Neural progenitor cell (in vitro differentiated cells): ENCODE data around the gene RCAN3. TPM values are rescaled to one million over a fixed set of nuclear protein-coding genes. Genes with fewer than 3 reads are reported as not detected.

ENCODE experiments used
- DNase-seq: peaks from one replicate; pipeline ENCODE4 v3.0.0-alpha.2; 2016; ENCODE audit warnings: low spot score
- H2AFZ ChIP-seq: fragments of 200-600 bp; sonication (generic); replicated peaks from 2 replicates; pipeline ENCODE4 v1.6.1; 2016; ENCODE audit warnings: antibody characterized with exemption
- H3F3A ChIP-seq: fragments of 200-600 bp; sonication (generic); 2 replicates; pipeline ENCODE4 v1.6.1; 2016; ENCODE audit warnings: antibody characterized with exemption, low read depth
- H3K27ac ChIP-seq: fragments of 200-600 bp; sonication (generic); 2 replicates; pipeline ENCODE4 v1.5.1; 2016; ENCODE audit warnings: mild to moderate bottlenecking
- H3K27me3 ChIP-seq: fragments of 200-600 bp; sonication (generic); 2 replicates; pipeline ENCODE4 v1.6.1; 2016; ENCODE audit warnings: mild to moderate bottlenecking, moderate library complexity
- H3K36me3 ChIP-seq: fragments of 200-600 bp; sonication (generic); 2 replicates; pipeline ENCODE4 v1.5.1; 2016
- H3K4me1 ChIP-seq: fragments of 200-600 bp; sonication (generic); 2 replicates; pipeline ENCODE4 v1.6.1; 2016; ENCODE audit warnings: mixed run types
- H3K4me2 ChIP-seq: fragments of 200-600 bp; sonication (generic); 2 replicates; pipeline ENCODE4 v1.6.1; 2016
- H3K4me3 ChIP-seq: fragments of 200-600 bp; sonication (generic); 2 replicates; pipeline ENCODE4 v1.5.1; 2016
- H3K79me2 ChIP-seq: fragments of 200-600 bp; sonication (generic); 2 replicates; pipeline ENCODE4 v1.6.1; 2016; ENCODE audit warnings: low read depth
- H3K9ac ChIP-seq: fragments of 200-600 bp; sonication (generic); 2 replicates; pipeline ENCODE4 v1.6.1; 2016
- H3K9me3 ChIP-seq: fragments of 200-600 bp; sonication (generic); 2 replicates; pipeline ENCODE4 v1.5.1; 2016; ENCODE audit warnings: low read depth
- H4K20me1 ChIP-seq: fragments of 200-600 bp; sonication (generic); 2 replicates; pipeline ENCODE4 v1.6.1; 2016; ENCODE audit warnings: low read depth
- H3K27ac Mint-ChIP-seq: 3 replicates; pipeline ENCODE4 v1.8.0; 2021; ENCODE audit warnings: mixed read lengths
- H3K27me3 Mint-ChIP-seq: 2 replicates; pipeline ENCODE4 v1.8.0; 2022; ENCODE audit warnings: low read depth, mild to moderate bottlenecking, inconsistent platforms, moderate library complexity, mixed read lengths; ENCODE audit not compliant: insufficient read depth
- H3K36me3 Mint-ChIP-seq: 3 replicates; pipeline ENCODE4 v1.8.0; 2021; ENCODE audit warnings: mixed read lengths
- H3K4me1 Mint-ChIP-seq: 3 replicates; pipeline ENCODE4 v1.8.0; 2021; ENCODE audit warnings: mixed read lengths
- H3K4me3 Mint-ChIP-seq: 3 replicates; pipeline ENCODE4 v1.8.0; 2021; ENCODE audit warnings: mild to moderate bottlenecking, moderate library complexity, mixed read lengths
- H3K9me3 Mint-ChIP-seq: 3 replicates; pipeline ENCODE4 v1.8.0; 2020; ENCODE audit warnings: mixed read lengths
- CTCF ChIP-seq: fragments of 200-600 bp; sonication (generic); IDR thresholded peaks from 2 replicates; pipeline ENCODE4 v1.5.1; 2017; ENCODE audit warnings: antibody characterized with exemption, mild to moderate bottlenecking
- EZH2 ChIP-seq: fragments of 200-600 bp; sonication (generic); IDR thresholded peaks from 2 replicates; pipeline ENCODE4 v1.6.1; 2017; ENCODE audit warnings: antibody characterized with exemption, mild to moderate bottlenecking, moderate library complexity
- EZH2phosphoT487 ChIP-seq: fragments of 200-600 bp; sonication (generic); IDR thresholded peaks from 2 replicates; pipeline ENCODE4 v1.6.1; 2017; ENCODE audit warnings: antibody characterized with exemption
- total RNA-seq: library from RNA; depleted of rRNA; stranded (reverse); fragments of >200 nt; gene quantifications from 2 replicates; pipeline ENCODE4 v1.2.3, GENCODE V29; 2015; ENCODE audit warnings: low replicate concordance

The RCAN3 gene
- total RNA-seq, 1 donor from 2014 or later = 9.3 TPM

GRCh38 chr1:24474193-24474592, 28.4 kb upstream of the RCAN3 start:
- Histone ChIP-seq H3K4me2 (no peak overlapping the region), H3K79me2 (no peaks in the 10 kb centered on the region), H3K36me3 (no peaks in the 10 kb centered on the region), H3K27me3 (no peaks in the 10 kb centered on the region), H4K20me1 (no peaks in the 10 kb centered on the region), H2AFZ (no peak overlapping the region), H3K27ac (no peak overlapping the region), H3K4me3 (no peak overlapping the region), H3K4me1 (no peaks in the 10 kb centered on the region), H3K9ac (no peak overlapping the region), H3K9me3 (no peaks in the 10 kb centered on the region), H3F3A (no peaks in the 10 kb centered on the region)
- no peak overlapping the region for H3K27ac Mint-ChIP-seq
- TF ChIP-seq EZH2 = no peak
- no peak for TF ChIP-seq EZH2phosphoT487
- TF ChIP-seq CTCF = no peak
- no peak overlapping the region for H3K4me3 Mint-ChIP-seq
- no peak for DNase-seq
- H3K9me3 Mint-ChIP-seq = peaks cover 3% of the 10 kb centered on the region
- peaks cover 4% of the 10 kb centered on the region for H3K4me1 Mint-ChIP-seq
- no peaks in the 10 kb centered on the region for H3K36me3 Mint-ChIP-seq
- no peaks in the 10 kb centered on the region for H3K27me3 Mint-ChIP-seq

- Mint-ChIP-seq H3K9me3 (peaks cover 3% of the 10 kb centered on the region), H3K27me3 (peaks cover 3% of the 10 kb centered on the region), H3K4me3 (no peak overlapping the region), H3K36me3 (no peaks in the 10 kb centered on the region), H3K4me1 (no peaks in the 10 kb centered on the region), H3K27ac (no peak overlapping the region)
- TF ChIP-seq EZH2 (no peak), EZH2phosphoT487 (no peak), CTCF (no peak)
- Histone ChIP-seq H3K4me3 (no peak overlapping the region), H4K20me1 (no peaks in the 10 kb centered on the region), H3K9me3 (no peaks in the 10 kb centered on the region), H3K79me2 (no peaks in the 10 kb centered on the region), H3K9ac (no peak overlapping the region), H3K27ac (no peak overlapping the region), H3K4me1 (no peaks in the 10 kb centered on the region), H3F3A (no peaks in the 10 kb centered on the region), H3K27me3 (no peaks in the 10 kb centered on the region), H3K4me2 (no peak overlapping the region), H3K36me3 (no peaks in the 10 kb centered on the region), H2AFZ (no peak overlapping the region)
- DNase-seq = no peak
Observed at GRCh38 chr1:24475700-24476099, 26.9 kb upstream of the RCAN3 start.

- Histone ChIP-seq H3K36me3 (no peaks in the 10 kb centered on the region), H3K27me3 (no peaks in the 10 kb centered on the region), H4K20me1 (no peaks in the 10 kb centered on the region), H3K4me2 (no peak overlapping the region), H3K9me3 (no peaks in the 10 kb centered on the region), H3K4me1 (no peaks in the 10 kb centered on the region), H2AFZ (no peak overlapping the region), H3K9ac (no peak overlapping the region), H3K27ac (no peak overlapping the region), H3K4me3 (no peak overlapping the region), H3F3A (no peaks in the 10 kb centered on the region), H3K79me2 (no peaks in the 10 kb centered on the region)
- TF ChIP-seq CTCF = no peak
- TF ChIP-seq EZH2 = no peak
- TF ChIP-seq EZH2phosphoT487 = no peak
- DNase-seq = no peak
- Mint-ChIP-seq H3K36me3 (no peaks in the 10 kb centered on the region), H3K4me3 (no peak overlapping the region), H3K4me1 (peaks cover 3% of the 10 kb centered on the region), H3K27me3 (peaks cover 3% of the 10 kb centered on the region), H3K27ac (no peak overlapping the region), H3K9me3 (peaks cover 3% of the 10 kb centered on the region)
Observed at GRCh38 chr1:24476571-24476970, 26.1 kb upstream of the RCAN3 start.
